Measurements from ENCODE around the gene HPCAL4. TPM values are rescaled to one million over a fixed set of nuclear protein-coding genes. Genes with fewer than 3 reads are reported as not detected.

Gene HPCAL4
- total and polyA plus RNA-seq, 9 of the 15 experiments (the other 6 are each of a cell fraction or from before 2014, with no cell fraction given), result 0.01 to 0.04 (median 0.04) TPM; not detected in 4

DNA sequence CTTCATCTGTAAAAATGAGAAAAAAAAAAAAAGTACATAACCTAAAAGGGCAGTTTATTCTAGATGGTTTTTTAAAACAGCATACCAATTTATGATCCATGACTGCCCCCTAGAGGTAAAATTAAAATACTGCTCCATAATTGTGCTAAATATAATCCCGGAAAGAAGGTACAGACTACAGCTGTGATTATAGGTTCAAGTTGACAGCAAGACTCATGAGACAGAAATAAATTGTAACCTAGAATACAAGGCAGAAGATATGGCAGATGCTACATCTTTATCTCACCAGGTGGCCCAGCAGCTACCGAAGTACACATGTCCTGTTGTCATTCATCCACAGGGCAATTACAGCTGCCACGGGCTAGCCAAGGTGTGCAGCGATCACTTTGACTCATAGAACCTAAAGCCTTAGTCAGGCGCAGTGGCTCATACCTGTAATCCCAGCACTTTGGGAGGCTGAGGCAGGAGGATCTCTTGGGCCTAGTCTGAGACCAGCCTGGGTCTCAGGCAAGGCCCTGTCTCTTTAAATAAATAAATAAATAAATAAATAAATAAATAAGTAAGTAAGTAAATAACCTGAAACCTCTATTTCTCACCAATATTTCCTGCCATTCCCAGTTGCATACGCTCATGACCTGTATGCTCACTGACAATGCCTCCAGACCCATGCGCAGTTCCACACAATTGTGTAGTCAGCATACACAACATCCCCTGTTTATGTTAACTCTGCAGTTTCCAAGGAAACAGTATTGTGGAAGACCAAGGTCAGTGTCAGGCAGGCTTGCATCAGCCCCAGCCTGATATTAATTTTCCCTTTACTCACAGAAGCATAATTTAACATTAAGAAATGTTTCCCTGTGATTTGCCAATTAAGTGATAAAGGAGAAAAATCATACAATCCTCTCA lies 29.1 kb upstream of the HPCAL4 start (continued):
- peak; percentile 50 for TF ChIP-seq RFX1 (IDR thresholded peaks at IDR 0.05)
- TF ChIP-seq, protein P1, sequence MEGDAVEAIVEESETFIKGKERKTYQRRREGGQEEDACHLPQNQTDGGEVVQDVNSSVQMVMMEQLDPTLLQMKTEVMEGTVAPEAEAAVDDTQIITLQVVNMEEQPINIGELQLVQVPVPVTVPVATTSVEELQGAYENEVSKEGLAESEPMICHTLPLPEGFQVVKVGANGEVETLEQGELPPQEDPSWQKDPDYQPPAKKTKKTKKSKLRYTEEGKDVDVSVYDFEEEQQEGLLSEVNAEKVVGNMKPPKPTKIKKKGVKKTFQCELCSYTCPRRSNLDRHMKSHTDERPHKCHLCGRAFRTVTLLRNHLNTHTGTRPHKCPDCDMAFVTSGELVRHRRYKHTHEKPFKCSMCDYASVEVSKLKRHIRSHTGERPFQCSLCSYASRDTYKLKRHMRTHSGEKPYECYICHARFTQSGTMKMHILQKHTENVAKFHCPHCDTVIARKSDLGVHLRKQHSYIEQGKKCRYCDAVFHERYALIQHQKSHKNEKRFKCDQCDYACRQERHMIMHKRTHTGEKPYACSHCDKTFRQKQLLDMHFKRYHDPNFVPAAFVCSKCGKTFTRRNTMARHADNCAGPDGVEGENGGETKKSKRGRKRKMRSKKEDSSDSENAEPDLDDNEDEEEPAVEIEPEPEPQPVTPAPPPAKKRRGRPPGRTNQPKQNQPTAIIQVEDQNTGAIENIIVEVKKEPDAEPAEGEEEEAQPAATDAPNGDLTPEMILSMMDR (IDR thresholded peaks at IDR 0.05 in 2 of 3, conservative IDR thresholded peaks at IDR 0.05 in 1 of 3; ENCODE audit: insufficient read depth in 2 of 3, low read depth in 1 of 3, low read length in 3 of 3), result peak; percentile 64 to 97 (median 70); a peak in 5 of 6 replicates
- TF ChIP-seq EWSR1 (IDR thresholded peaks at IDR 0.05; ENCODE audit: borderline replicate concordance, low read depth, partially characterized antibody), result no peak
- peak; percentile 61 for TF ChIP-seq ZNF316 (IDR thresholded peaks at IDR 0.05)
- TF ChIP-seq, protein P2, sequence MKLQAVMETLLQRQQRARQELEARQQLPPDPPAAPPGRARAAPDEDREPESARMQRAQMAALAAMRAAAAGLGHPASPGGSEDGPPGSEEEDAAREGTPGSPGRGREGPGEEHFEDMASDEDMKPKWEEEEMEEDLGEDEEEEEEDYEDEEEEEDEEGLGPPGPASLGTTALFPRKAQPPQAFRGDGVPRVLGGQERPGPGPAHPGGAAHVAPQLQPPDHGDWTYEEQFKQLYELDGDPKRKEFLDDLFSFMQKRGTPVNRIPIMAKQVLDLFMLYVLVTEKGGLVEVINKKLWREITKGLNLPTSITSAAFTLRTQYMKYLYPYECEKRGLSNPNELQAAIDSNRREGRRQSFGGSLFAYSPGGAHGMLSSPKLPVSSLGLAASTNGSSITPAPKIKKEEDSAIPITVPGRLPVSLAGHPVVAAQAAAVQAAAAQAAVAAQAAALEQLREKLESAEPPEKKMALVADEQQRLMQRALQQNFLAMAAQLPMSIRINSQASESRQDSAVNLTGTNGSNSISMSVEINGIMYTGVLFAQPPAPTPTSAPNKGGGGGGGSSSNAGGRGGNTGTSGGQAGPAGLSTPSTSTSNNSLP (IDR thresholded peaks at IDR 0.05; ENCODE audit: borderline replicate concordance, low read depth, low read length), result peak; percentile 68; the same call in 1 of the 2 replicates
- TF ChIP-seq, protein P3, sequence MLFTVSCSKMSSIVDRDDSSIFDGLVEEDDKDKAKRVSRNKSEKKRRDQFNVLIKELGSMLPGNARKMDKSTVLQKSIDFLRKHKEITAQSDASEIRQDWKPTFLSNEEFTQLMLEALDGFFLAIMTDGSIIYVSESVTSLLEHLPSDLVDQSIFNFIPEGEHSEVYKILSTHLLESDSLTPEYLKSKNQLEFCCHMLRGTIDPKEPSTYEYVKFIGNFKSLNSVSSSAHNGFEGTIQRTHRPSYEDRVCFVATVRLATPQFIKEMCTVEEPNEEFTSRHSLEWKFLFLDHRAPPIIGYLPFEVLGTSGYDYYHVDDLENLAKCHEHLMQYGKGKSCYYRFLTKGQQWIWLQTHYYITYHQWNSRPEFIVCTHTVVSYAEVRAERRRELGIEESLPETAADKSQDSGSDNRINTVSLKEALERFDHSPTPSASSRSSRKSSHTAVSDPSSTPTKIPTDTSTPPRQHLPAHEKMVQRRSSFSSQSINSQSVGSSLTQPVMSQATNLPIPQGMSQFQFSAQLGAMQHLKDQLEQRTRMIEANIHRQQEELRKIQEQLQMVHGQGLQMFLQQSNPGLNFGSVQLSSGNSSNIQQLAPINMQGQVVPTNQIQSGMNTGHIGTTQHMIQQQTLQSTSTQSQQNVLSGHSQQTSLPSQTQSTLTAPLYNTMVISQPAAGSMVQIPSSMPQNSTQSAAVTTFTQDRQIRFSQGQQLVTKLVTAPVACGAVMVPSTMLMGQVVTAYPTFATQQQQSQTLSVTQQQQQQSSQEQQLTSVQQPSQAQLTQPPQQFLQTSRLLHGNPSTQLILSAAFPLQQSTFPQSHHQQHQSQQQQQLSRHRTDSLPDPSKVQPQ (CRISPR knock-in tag; IDR thresholded peaks at IDR 0.05; ENCODE audit: borderline replicate concordance), result no peak
